RWPE1 (cell line): ENCODE results near the gene CCDC78.
A peak's percentile ranks its signal among the peaks of the same experiment; 100 is the strongest.

Experiments used
- CTCF ChIA-PET: fragments of 350-600 bp; sonication (Branson Sonifier 250); formaldehyde crosslinking; extraction: SDS; loops from one replicate; lab custom pipeline; 2021; lab: Yijun Ruan, JAX
- POLR2A ChIA-PET: fragments of 400-600 bp; formaldehyde crosslinking; extraction: SDS; loops from one replicate; lab custom pipeline; 2020; ENCODE audit warnings: antibody characterized with exemption; ENCODE audit not compliant: low non-redundant PET; lab: Yijun Ruan, JAX
- DNase-seq: peaks from one replicate; pipeline ENCODE4 v3.0.0; 2012; ENCODE audit warnings: low spot score
- H3K27ac ChIP-seq: fragments of 450-650 bp; 2 replicates; pipeline ENCODE4 v1.5.1; 2017
- TF ChIP-seq, protein P1 (sequence below): fragments of 450-650 bp; conservative IDR thresholded peaks from 2 replicates; pipeline ENCODE4 v1.5.1; 2017; ENCODE audit warnings: low read depth, mild to moderate bottlenecking

Gene CCDC78

DNA sequence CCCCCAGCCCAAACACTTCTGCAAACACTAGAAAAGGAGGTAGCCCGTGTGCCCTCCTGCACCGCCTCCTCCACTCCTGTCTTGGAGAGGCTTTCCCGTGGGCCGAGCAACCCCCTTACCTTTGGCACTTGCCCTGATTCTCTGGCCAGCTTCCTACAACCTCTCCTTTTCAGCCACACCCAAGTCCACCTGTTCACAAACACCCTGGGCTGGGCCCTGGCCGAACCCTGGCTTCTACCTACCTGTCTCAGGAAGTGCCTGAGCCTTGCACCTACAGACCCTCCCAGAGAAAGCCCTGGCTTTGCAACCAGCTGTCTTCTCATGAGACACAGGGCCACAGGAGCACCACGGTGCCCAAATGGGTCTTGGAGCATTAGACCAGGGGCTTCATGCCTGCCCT, 7.3 kb downstream of the CCDC78 start:
- TF ChIP-seq, protein P1, sequence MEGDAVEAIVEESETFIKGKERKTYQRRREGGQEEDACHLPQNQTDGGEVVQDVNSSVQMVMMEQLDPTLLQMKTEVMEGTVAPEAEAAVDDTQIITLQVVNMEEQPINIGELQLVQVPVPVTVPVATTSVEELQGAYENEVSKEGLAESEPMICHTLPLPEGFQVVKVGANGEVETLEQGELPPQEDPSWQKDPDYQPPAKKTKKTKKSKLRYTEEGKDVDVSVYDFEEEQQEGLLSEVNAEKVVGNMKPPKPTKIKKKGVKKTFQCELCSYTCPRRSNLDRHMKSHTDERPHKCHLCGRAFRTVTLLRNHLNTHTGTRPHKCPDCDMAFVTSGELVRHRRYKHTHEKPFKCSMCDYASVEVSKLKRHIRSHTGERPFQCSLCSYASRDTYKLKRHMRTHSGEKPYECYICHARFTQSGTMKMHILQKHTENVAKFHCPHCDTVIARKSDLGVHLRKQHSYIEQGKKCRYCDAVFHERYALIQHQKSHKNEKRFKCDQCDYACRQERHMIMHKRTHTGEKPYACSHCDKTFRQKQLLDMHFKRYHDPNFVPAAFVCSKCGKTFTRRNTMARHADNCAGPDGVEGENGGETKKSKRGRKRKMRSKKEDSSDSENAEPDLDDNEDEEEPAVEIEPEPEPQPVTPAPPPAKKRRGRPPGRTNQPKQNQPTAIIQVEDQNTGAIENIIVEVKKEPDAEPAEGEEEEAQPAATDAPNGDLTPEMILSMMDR: no peak
- ChIA-PET POLR2A (interaction anchor here (0.6 to 0.7 kb wide), 2 partner anchors 53 to 248 kb away, joined by 3 to 8 read pairs; no protein-coding TSS in a partner anchor), CTCF (interaction anchor here (0.7 to 0.8 kb wide), 2 partner anchors 137 to 149 kb away, joined by 4 to 5 read pairs; no protein-coding TSS in a partner anchor)
- H3K27ac ChIP-seq: peak overlapping the region; percentile 95
- no peak for DNase-seq

DNA sequence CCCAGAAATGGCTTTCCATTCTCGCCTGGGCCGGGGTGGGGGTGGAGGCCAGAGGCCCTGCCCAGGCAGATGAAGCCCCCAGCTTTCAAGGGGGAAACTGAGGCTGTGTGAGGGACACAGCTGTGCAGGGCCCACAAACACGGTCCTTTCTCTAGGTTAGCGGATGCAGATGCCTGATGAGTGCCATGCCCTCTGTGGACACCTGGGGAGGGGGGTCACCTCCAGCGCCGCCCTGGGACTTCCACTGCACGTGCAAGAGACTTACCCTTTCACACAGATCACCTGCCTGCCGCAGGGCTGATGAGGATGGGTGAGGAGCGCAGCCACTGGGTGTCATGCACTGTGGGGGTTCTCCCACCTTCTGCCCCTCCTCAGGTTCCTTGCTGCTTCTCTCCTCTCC, 7.9 kb downstream of the CCDC78 start:
- ChIA-PET CTCF (no interaction called here), POLR2A (no interaction called here)
- TF ChIP-seq, protein P1: no peak
- no peak for DNase-seq
- peak overlapping the region; percentile 95 for H3K27ac ChIP-seq

DNA sequence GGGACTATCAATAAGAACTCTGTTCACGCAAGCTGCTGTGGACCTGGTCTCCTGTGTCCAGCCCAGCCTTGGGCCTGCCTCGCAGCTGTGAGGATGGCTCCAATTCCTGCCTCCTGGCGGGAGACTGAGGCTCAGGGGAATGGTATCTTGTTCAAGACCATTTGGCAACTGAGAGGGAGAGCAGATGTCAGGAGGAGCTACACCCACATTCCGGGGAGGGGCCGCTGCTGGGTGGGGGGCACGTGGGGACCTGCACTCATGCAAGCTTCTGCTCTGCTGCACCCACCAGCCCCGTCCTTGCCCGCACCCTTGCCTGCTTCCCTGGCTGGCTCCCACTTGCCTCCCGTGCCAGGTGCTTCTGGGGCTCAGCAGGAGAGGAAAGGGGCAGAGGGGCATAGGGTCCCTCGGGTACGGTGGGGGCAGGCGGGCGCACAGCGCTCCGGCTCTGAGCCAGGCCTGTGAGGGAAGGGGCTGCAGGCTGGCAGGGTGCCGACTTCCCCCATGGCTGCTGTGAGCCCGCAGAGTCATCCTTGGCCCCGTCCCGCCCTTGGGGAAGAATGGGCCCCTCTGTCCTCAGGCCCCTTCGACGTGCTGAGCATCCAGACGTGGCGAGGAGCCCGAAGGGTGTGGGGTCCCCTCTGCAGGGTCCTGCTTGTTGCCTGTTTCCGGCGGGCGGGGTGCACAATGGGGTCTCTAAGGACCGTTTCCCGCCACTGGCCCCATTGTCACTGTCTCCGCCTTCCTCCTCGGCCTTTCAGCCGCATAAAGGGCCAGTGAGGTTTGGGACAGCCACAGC, 8.6 kb downstream of the CCDC78 start:
- TF ChIP-seq, protein P1: no peak
- CTCF ChIA-PET: no interaction called here
- no peak for DNase-seq
- POLR2A ChIA-PET: no interaction called here
- H3K27ac ChIP-seq: peak overlapping the region; percentile 95

DNA sequence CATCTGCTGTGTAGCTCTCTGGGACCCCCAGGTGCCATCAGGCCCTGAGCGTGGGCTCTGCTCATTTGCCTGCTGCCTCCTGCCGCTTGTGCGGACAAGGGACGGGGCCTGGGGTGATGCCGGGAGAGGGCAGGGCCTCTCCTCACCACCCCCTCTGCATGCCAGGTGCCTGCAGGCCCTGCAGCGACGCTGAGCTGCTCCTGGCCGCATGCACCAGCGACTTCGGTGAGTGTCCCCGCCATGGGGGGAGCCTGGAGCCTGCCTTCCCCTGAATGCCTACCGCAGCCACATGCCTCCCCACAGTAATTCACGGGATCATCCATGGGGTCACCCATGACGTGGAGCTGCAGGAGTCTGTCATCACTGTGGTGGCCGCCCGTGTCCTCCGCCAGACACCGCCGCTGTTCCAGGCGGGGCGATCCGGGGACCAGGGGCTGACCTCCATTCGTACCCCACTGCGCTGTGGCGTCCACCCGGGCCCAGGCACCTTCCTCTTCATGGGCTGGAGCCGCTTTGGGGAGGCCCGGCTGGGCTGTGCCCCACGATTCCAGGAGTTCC, 9.4 kb downstream of the CCDC78 start:
- TF ChIP-seq, protein P1: no peak
- no peak for DNase-seq
- H3K27ac ChIP-seq: peak overlapping the region; percentile 95
- CTCF ChIA-PET: no interaction called here
- POLR2A ChIA-PET: interaction anchor here (0.8 kb wide), 1 partner anchor 72 kb away, joined by 7 read pairs; the partner anchor contains the start of gene CHTF18

DNA sequence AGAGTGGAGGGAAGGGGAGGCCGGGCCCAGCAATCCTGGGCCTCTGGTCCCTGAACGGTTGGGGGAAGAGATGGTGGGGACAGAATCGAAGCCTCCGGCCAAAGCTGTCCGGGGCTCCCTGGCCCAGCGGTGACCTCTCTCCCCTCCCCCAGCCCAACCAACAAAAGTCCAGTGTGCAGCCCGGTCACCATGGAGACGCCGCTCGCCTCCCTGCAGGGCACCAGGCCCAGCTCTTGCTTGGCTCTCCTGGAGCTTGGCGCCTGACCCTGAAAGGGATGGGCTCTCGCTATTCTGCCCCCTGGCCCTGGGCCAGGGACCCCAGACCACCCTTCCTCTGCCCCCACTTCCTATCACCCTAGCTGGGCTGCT, 10.1 kb downstream of the CCDC78 start:
- peak overlapping the region; percentile 95 for H3K27ac ChIP-seq
- TF ChIP-seq, protein P1: no peak
- CTCF ChIA-PET: interaction anchor here (0.6 to 1.4 kb wide), 7 partner anchors 14 to 360 kb away, joined by 3 to 4 read pairs (median 3); partner anchors contain the start of gene JMJD8
- no peak for DNase-seq
- POLR2A ChIA-PET: interaction anchor here (0.8 kb wide), 1 partner anchor 72 kb away, joined by 7 read pairs; the partner anchor contains the start of gene CHTF18

DNA sequence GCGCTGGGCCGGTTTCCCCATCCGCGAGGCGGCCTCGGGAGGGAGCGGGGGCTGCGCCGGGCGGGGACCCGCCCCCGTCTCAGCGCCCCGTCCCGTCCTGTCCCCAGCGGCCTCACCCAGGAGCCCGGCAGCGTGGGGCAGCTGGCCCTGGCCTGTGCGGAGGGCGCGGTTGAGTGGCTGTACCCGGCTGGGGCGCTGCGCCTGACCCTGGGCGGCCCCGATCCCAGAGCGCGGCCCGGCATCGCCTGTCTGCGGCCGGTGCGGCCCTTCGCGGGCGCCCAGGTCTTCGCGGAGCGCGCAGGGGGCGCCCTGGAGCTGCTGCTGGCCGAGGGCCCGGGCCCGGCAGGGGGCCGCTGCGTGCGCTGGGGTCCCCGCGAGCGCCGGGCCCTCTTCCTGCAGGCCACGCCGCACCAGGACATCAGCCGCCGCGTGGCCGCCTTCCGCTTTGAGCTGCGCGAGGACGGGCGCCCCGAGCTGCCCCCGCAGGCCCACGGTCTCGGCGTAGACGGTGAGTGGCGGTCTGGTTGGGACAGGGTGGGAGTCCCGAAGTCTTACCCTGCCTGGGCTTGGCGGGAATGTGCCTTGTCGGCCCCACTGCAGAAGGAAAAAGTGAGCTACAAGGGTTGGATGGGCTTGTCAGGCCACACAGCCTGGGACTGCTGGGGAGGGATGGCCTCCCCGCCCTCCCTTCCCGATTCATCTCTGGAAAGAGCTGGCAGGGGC, 10.6 kb downstream of the CCDC78 start:
- TF ChIP-seq, protein P1: peak; percentile 54
- DNase-seq: no peak
- peak overlapping the region; percentile 95 for H3K27ac ChIP-seq
- ChIA-PET CTCF (interaction anchor here (0.6 to 1.4 kb wide), 7 partner anchors 14 to 361 kb away, joined by 3 to 4 read pairs (median 3); partner anchors contain the start of gene JMJD8), POLR2A (interaction anchor here (0.6 to 0.8 kb wide), 2 partner anchors 9 to 73 kb away, joined by 6 to 7 read pairs; partner anchors contain the start of gene CHTF18)
